IPS-20b (cell line): ENCODE data around the gene CAMK2B.

Experiments used
- H3K27ac ChIP-seq: one replicate; pipeline ENCODE4 v1.5.1; 2013; ENCODE audit warnings: low read length
- H3K27me3 ChIP-seq: 2 replicates; pipeline ENCODE4 v1.6.1; 2013; ENCODE audit warnings: mild to moderate bottlenecking, low read length, inconsistent platforms; ENCODE audit not compliant: insufficient read depth
- H3K36me3 ChIP-seq: 2 replicates; pipeline ENCODE4 v1.6.1; 2013; ENCODE audit warnings: low read depth, mild to moderate bottlenecking, inconsistent platforms, low read length, moderate library complexity; ENCODE audit not compliant: insufficient read depth
- H3K4me1 ChIP-seq: 2 replicates; pipeline ENCODE4 v1.6.1; 2013; ENCODE audit warnings: mild to moderate bottlenecking, control low read depth, inconsistent platforms, low read length, moderate library complexity; ENCODE audit not compliant: insufficient read depth
- H3K4me3 ChIP-seq: 2 replicates; pipeline ENCODE4 v1.5.1; 2013; ENCODE audit warnings: mild to moderate bottlenecking, low read length, inconsistent platforms
- H3K9ac ChIP-seq: 2 replicates; pipeline ENCODE4 v1.6.1; 2013; ENCODE audit warnings: low read depth, mild to moderate bottlenecking, inconsistent platforms, low read length, moderate library complexity
- H3K9me3 ChIP-seq: 2 replicates; pipeline ENCODE4 v1.6.1; 2013; ENCODE audit warnings: mild to moderate bottlenecking, low read depth, low read length, inconsistent platforms; ENCODE audit not compliant: insufficient read depth

Gene CAMK2B

DNA sequence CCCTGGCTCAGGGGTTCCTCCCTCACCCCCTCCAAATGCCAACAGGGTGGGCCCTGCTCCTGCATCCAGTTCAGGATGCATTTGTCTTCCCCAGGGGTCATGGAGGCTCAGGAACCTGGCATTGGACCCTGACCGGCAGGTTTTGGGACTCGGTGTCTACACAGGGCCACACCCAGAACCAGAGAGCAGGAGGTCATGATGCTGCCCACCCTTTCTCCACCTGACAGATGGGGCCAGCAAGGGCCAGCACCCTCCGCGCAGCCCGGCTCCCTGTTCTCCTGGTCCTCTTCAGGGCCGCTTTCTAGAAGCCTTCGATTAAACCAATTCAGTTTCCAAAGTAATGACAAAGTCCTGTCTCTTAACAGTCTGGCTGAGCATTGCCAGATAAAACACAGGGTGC, 50.2 kb downstream of the CAMK2B start:
- no peaks in the 10 kb centered on the region; the same call in 1 of the 2 replicates for H3K4me1 ChIP-seq
- H3K9ac ChIP-seq, result no peak overlapping the region
- H3K27ac ChIP-seq, result no peak overlapping the region
- H3K9me3 ChIP-seq, result no peaks in the 10 kb centered on the region
- H3K27me3 ChIP-seq, result peaks cover 42% of the 10 kb centered on the region
- no peak overlapping the region for H3K4me3 ChIP-seq
- H3K36me3 ChIP-seq, result no peaks in the 10 kb centered on the region

- Histone ChIP-seq H3K27me3 (peaks cover 42% of the 10 kb centered on the region), H3K9ac (no peak overlapping the region), H3K36me3 (no peaks in the 10 kb centered on the region), H3K4me3 (no peak overlapping the region), H3K9me3 (no peaks in the 10 kb centered on the region), H3K4me1 (no peaks in the 10 kb centered on the region; the same call in 1 of the 2 replicates), H3K27ac (no peak overlapping the region)
Observed at GRCh38 chr7:44274623-44274975, 50.8 kb downstream of the CAMK2B start.

GRCh38 chr7:44273681-44274622, 51.4 kb downstream of the CAMK2B start:
- Histone ChIP-seq H3K4me3 (no peak overlapping the region), H3K9ac (no peak overlapping the region), H3K36me3 (no peaks in the 10 kb centered on the region), H3K27ac (no peak overlapping the region), H3K4me1 (no peaks in the 10 kb centered on the region; the same call in 1 of the 2 replicates), H3K27me3 (peaks cover 42% of the 10 kb centered on the region), H3K9me3 (no peaks in the 10 kb centered on the region)

DNA sequence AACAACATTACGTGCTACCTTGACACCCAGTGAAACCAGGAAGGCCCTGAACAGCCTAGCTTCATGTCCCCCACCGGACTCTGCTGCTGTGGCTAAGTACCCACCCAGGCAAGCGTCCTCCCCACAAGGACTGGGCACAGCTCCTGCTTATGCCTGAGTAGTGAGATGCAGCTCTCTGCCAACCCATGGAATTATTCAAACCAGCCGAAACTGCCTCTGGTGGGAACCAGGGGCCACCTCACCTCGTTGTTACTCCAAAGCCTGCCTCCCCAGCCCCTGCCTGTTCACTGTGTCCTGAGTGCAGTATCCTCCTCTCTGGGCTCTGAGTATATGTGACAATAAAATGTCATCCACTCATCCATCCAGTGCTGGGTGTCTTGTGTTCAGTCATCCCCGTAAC, 52.4 kb downstream of the CAMK2B start:
- peaks cover 42% of the 10 kb centered on the region for H3K27me3 ChIP-seq

DNA sequence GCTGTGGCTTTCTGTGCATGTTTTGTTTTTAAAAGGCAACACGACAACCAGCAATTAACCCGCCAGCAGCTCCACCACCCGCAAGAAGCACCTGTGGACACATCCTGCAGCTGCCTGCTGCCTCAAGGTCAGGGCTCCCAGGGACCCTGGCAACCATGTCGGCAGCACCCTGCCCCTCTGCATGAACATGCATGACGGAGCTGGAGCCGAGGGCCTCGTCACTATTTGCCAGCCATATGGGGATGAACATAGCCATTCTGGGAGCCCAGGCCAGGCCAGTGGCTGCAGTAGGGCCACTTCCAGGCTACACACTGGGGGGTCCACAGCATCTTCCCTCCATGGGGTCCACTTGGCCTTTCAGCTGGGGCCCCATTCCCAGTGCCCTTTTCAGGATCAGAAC, 52.9 kb downstream of the CAMK2B start:
- H3K4me1 ChIP-seq, result no peaks in the 10 kb centered on the region; the same call in 1 of the 2 replicates
- H3K4me3 ChIP-seq, result no peak overlapping the region
- H3K9ac ChIP-seq, result no peak overlapping the region
- peaks cover 42% of the 10 kb centered on the region for H3K27me3 ChIP-seq
- H3K27ac ChIP-seq, result no peak overlapping the region
- H3K9me3 ChIP-seq, result no peaks in the 10 kb centered on the region
- no peaks in the 10 kb centered on the region for H3K36me3 ChIP-seq

More for the DNA sequence above, 52.4 kb downstream of the CAMK2B start:
- H3K4me3 ChIP-seq, result no peak overlapping the region
- H3K9me3 ChIP-seq, result no peaks in the 10 kb centered on the region
- H3K4me1 ChIP-seq, result no peaks in the 10 kb centered on the region; the same call in 1 of the 2 replicates
- H3K9ac ChIP-seq, result no peak overlapping the region
- no peak overlapping the region for H3K27ac ChIP-seq
- H3K36me3 ChIP-seq, result no peaks in the 10 kb centered on the region

DNA sequence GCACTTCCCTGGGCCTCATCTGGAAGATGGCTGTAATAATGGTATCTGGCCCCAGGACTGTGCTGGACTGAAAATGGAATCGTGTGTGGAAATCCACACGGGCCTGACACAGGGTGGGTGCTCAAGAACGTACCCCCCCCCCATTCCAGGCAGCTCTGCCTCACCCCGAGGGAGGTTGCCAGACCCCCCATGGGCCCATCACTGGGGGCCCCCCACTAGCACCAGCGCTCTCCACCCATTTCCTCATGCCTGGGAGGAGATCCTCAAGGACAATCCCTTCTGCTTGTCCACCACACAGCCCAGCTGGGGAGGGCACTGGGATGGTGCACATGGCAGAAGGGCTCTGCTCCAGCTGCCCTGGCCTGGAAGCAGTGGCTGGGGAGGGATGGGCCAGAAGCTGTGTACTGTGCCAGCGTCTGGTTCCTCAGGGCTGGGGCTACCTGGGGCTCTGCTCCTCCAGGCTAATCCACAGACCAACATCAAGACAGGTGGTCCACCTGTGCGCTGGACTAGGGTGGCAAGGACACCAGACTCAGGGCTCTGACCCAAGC, 55.4 kb downstream of the CAMK2B start:
- H3K9ac ChIP-seq, result no peak overlapping the region
- H3K9me3 ChIP-seq, result no peaks in the 10 kb centered on the region
- peaks cover 26% of the 10 kb centered on the region for H3K27me3 ChIP-seq
- no peak overlapping the region for H3K27ac ChIP-seq
- no peaks in the 10 kb centered on the region for H3K4me1 ChIP-seq
- no peaks in the 10 kb centered on the region for H3K36me3 ChIP-seq
- no peak overlapping the region for H3K4me3 ChIP-seq

- H3K9ac ChIP-seq, result no peak overlapping the region
- no peaks in the 10 kb centered on the region for H3K9me3 ChIP-seq
- no peaks in the 10 kb centered on the region for H3K4me1 ChIP-seq
- H3K27me3 ChIP-seq, result peaks cover 20% of the 10 kb centered on the region
- no peaks in the 10 kb centered on the region for H3K36me3 ChIP-seq
- no peak overlapping the region for H3K4me3 ChIP-seq
- no peak overlapping the region for H3K27ac ChIP-seq
Observed at GRCh38 chr7:44269417-44269816, 56.0 kb downstream of the CAMK2B start.

DNA sequence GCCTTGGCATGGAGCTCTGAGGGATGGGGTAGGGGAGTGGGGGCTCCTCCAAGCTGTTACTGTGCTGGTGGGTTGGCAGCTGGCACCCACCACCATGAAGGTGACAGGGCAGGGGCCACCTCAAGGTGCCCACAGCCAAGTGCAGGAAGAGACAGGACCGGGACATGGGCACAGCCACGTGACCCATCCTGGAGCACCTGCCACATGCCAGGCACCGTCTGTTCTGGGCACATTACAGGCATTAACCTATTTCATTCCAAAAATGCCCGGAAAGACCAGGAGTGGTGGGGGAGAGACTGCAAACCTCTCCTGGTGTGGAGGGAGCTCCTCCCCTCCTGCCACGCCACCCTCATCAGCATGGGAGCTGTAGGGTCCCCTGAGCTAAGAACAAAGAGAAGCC, 56.7 kb downstream of the CAMK2B start:
- H3K9ac ChIP-seq, result no peak overlapping the region
- no peak overlapping the region for H3K4me3 ChIP-seq
- H3K27me3 ChIP-seq, result peaks cover 13% of the 10 kb centered on the region
- no peak overlapping the region for H3K27ac ChIP-seq
- H3K9me3 ChIP-seq, result no peaks in the 10 kb centered on the region
- no peaks in the 10 kb centered on the region for H3K36me3 ChIP-seq
- 0 out of 2 replicates have a peak, but pooled peaks cover 5% of the 10 kb centered on the region for H3K4me1 ChIP-seq

DNA sequence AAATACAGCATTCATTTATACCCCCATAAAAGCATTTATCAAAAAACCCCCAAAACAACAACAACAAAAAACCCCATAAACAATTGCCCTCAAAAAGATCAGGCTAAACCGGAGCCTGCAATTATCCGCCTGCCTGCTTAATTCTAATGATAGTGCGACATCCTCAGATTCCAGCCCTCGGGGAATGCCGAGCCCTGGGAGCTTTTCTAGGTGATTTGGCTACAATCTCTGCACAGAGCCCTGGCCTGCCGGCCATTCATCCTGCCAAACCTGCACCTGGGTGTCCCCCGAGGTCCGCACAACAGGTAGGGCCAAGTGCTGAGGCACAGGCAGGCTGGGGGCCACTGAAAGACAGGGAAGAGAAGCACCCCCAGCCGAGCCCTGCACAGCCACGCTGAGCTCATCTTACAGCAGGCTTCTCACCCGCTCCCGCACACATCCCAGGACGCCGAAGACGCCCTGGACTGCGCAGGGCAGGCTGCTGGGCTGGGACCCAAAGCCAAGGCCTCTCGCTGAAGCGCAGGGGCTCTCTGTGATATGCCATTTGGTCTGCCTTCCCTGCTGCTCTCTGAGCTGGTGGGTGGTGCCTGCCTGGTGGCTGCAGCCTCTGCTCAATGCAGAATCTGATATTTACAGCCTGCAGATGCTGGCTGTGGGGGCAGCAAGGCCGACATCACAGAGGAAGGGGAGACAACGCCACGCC, 57.5 kb downstream of the CAMK2B start:
- Histone ChIP-seq H3K27me3 (peaks cover 6% of the 10 kb centered on the region; the same call in 1 of the 2 replicates), H3K9me3 (no peaks in the 10 kb centered on the region), H3K4me3 (no peak overlapping the region), H3K27ac (no peak overlapping the region), H3K4me1 (0 out of 2 replicates have a peak, but pooled peaks cover 5% of the 10 kb centered on the region), H3K36me3 (no peaks in the 10 kb centered on the region), H3K9ac (no peak overlapping the region)

GRCh38 chr7:44267178-44267577, 58.2 kb downstream of the CAMK2B start:
- H3K9me3 ChIP-seq, result no peaks in the 10 kb centered on the region
- H3K4me3 ChIP-seq, result no peak overlapping the region
- H3K27ac ChIP-seq, result no peak overlapping the region
- H3K27me3 ChIP-seq, result no peaks in the 10 kb centered on the region; the same call in 1 of the 2 replicates
- H3K9ac ChIP-seq, result no peak overlapping the region
- 0 out of 2 replicates have a peak, but pooled peaks cover 5% of the 10 kb centered on the region for H3K4me1 ChIP-seq
- no peaks in the 10 kb centered on the region for H3K36me3 ChIP-seq

GRCh38 chr7:44266526-44266925, 58.9 kb downstream of the CAMK2B start:
- Histone ChIP-seq H3K9ac (no peak overlapping the region), H3K36me3 (no peaks in the 10 kb centered on the region), H3K4me1 (0 out of 2 replicates have a peak, but pooled peaks cover 5% of the 10 kb centered on the region), H3K9me3 (no peaks in the 10 kb centered on the region), H3K4me3 (no peak overlapping the region), H3K27me3 (no peaks in the 10 kb centered on the region; the same call in 1 of the 2 replicates), H3K27ac (no peak overlapping the region)
